ENCODE data around the gene OLFML2A. TPM values are rescaled to one million over a fixed set of nuclear protein-coding genes. Genes with fewer than 3 reads are reported as not detected.
A peak's percentile ranks its signal among the peaks of the same experiment; 100 is the strongest.

Gene OLFML2A
- total RNA-seq, 1 donor from 2014 or later, result 469 TPM

DNA sequence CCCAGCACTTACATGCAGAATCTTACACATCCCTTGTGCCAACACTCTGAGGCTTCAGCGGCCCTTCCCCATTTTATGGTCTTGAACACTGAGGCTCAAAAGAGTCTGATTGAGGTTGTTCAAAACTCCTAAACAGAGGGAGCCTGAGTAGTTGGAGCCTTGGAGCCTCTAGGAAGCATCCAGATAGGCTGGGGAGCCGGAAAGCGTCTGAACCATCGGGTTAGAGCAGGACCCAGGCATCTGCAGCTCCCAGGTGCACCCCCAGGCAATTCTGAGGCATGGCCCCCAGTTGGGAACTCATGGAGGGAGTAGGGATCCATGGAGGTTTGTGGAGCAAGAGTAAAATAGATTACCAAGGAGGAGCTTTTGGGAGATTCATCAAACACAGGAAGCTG, 3.8 kb downstream of the OLFML2A start:
- Mint-ChIP-seq H3K27ac (ENCODE audit: unreplicated experiment) (no peak overlapping the region), H3K36me3 (ENCODE audit: low read depth) (peaks cover 3% of the 10 kb centered on the region), H3K9me3 (ENCODE audit: low read depth) (no peaks in the 10 kb centered on the region), H3K4me1 (ENCODE audit: low read depth) (peaks cover 80% of the 10 kb centered on the region), H3K27me3 (ENCODE audit: low read depth) (no peaks in the 10 kb centered on the region), H3K4me3 (ENCODE audit: unreplicated experiment) (peak overlapping the region; percentile 71)
- DNase-seq (ENCODE audit: low spot score), result peak; percentile 47
- no peak for TF ChIP-seq CTCF (IDR thresholded peaks at IDR 0.05)

DNA sequence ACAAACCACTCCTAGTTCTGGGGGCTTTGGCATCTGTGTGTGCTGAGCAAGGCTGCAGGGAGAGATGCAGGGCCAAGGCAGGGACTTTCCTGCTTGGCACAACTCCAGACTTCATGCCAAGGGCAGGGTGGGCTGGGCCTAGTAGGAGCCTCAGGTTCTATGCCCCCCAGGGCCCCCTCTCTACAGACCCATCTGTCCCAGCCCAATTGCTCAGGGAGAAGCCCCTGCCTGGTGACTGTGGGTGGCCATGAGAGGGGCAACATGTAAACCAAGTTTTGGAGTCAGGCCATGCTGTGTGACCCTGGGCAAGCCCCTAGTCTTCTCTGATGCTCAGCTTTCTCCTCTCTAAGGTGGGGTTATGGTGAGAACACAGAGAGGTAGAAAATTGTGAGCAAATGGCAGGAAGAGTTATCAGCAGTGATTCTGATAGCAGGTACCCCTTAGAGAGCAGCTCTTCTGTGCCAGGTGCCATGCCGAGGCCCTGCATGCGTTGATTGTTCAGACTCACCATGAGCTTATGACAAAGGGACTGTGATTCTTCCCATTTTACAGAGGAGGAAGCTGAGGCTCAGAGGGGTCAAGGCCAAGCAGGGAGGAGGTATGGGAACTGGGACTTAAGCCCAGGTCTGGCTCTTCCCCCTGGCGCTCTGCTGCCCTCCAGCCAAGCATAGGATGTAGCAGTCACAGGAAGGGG, 5.2 kb downstream of the OLFML2A start:
- H3K4me3 Mint-ChIP-seq (ENCODE audit: unreplicated experiment), result no peak overlapping the region
- DNase-seq (ENCODE audit: low spot score), result peak; percentile 32
- H3K4me1 Mint-ChIP-seq (ENCODE audit: low read depth), result peaks cover 70% of the 10 kb centered on the region
- H3K27ac Mint-ChIP-seq (ENCODE audit: unreplicated experiment), result peak overlapping the region; percentile 84
- TF ChIP-seq CTCF (IDR thresholded peaks at IDR 0.05), result no peak
- H3K36me3 Mint-ChIP-seq (ENCODE audit: low read depth), result peaks cover 4% of the 10 kb centered on the region
- H3K9me3 Mint-ChIP-seq (ENCODE audit: low read depth), result no peaks in the 10 kb centered on the region
- no peaks in the 10 kb centered on the region for H3K27me3 Mint-ChIP-seq (ENCODE audit: low read depth)

- Mint-ChIP-seq H3K36me3 (ENCODE audit: low read depth) (peaks cover 4% of the 10 kb centered on the region), H3K27ac (ENCODE audit: unreplicated experiment) (peak overlapping the region; percentile 84), H3K4me3 (ENCODE audit: unreplicated experiment) (no peak overlapping the region), H3K4me1 (ENCODE audit: low read depth) (peaks cover 65% of the 10 kb centered on the region), H3K27me3 (ENCODE audit: low read depth) (no peaks in the 10 kb centered on the region), H3K9me3 (ENCODE audit: low read depth) (no peaks in the 10 kb centered on the region)
- no peak for TF ChIP-seq CTCF (IDR thresholded peaks at IDR 0.05)
- peak; percentile 90 for DNase-seq (ENCODE audit: low spot score)
Observed at GRCh38 chr9:124782661-124783574, 6.0 kb downstream of the OLFML2A start.

- no peak for TF ChIP-seq CTCF (IDR thresholded peaks at IDR 0.05)
- H3K4me1 Mint-ChIP-seq (ENCODE audit: low read depth), result peaks cover 58% of the 10 kb centered on the region
- H3K27ac Mint-ChIP-seq (ENCODE audit: unreplicated experiment), result peak overlapping the region; percentile 89
- H3K36me3 Mint-ChIP-seq (ENCODE audit: low read depth), result peaks cover 4% of the 10 kb centered on the region
- H3K9me3 Mint-ChIP-seq (ENCODE audit: low read depth), result no peaks in the 10 kb centered on the region
- no peak overlapping the region for H3K4me3 Mint-ChIP-seq (ENCODE audit: unreplicated experiment)
- no peak for DNase-seq (ENCODE audit: low spot score)
- no peaks in the 10 kb centered on the region for H3K27me3 Mint-ChIP-seq (ENCODE audit: low read depth)
Observed at GRCh38 chr9:124783830-124784229, 6.9 kb downstream of the OLFML2A start.

DNA sequence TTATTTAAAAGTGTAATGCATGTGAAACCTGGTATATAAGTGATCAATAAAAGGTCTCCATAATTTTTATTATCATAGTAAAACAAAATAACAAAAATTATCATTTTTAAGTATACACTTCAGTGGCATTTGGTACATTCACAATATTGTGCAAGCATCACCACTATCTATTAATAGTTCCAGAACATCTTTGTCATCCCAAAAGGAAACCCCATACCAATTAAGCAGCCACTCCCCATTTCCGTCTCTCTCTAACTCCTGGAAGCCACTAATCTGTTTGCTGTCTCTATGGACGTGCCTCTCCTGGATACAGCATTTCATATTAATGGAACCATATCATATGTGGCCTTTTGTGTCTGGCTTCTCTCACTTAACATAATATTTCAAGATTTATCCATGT, 7.6 kb downstream of the OLFML2A start:
- H3K27ac Mint-ChIP-seq (ENCODE audit: unreplicated experiment), result peak overlapping the region; percentile 89
- no peaks in the 10 kb centered on the region for H3K9me3 Mint-ChIP-seq (ENCODE audit: low read depth)
- H3K27me3 Mint-ChIP-seq (ENCODE audit: low read depth), result no peaks in the 10 kb centered on the region
- no peak overlapping the region for H3K4me3 Mint-ChIP-seq (ENCODE audit: unreplicated experiment)
- TF ChIP-seq CTCF (IDR thresholded peaks at IDR 0.05), result no peak
- H3K4me1 Mint-ChIP-seq (ENCODE audit: low read depth), result peaks cover 57% of the 10 kb centered on the region
- H3K36me3 Mint-ChIP-seq (ENCODE audit: low read depth), result peaks cover 9% of the 10 kb centered on the region
- DNase-seq (ENCODE audit: low spot score), result no peak

Measured in chondrocyte (in vitro differentiated cells).